ENCODE results near the gene CRLF1.

The CRLF1 gene

GRCh38 chr19:18612051-18612771 lies 5.6 kb upstream of the CRLF1 start (continued):
- TF ChIP-seq ZBTB1 (tag by site-specific recombination; IDR thresholded peaks at IDR 0.05) (peak; percentile 64; the same call in 1 of the 2 replicates), ZNF561 (tag by site-specific recombination; IDR thresholded peaks at IDR 0.05; ENCODE audit: borderline replicate concordance) (no peak), ZNF274 (IDR thresholded peaks at IDR 0.05; ENCODE audit: low read length) (no peak), ZNF274 (tag by site-specific recombination; IDR thresholded peaks at IDR 0.05; ENCODE audit: borderline replicate concordance) (no peak), ZNF175 (tag by site-specific recombination; IDR thresholded peaks at IDR 0.05) (no peak), REST (tag by site-specific recombination; IDR thresholded peaks at IDR 0.05) (no peak), ZNF501 (tag by site-specific recombination; IDR thresholded peaks at IDR 0.05) (no peak), INSM2 (tag by site-specific recombination; IDR thresholded peaks at IDR 0.05) (no peak), ZNF558 (tag by site-specific recombination; IDR thresholded peaks at IDR 0.05) (no peak), YY2 (tag by site-specific recombination; IDR thresholded peaks at IDR 0.05) (no peak), ZNF37A (tag by site-specific recombination; IDR thresholded peaks at IDR 0.05) (no peak), ZNF585B (tag by site-specific recombination; IDR thresholded peaks at IDR 0.05) (no peak), ZBTB49 (tag by site-specific recombination; IDR thresholded peaks at IDR 0.05; ENCODE audit: low read depth) (no peak), ZNF292 (tag by site-specific recombination; IDR thresholded peaks at IDR 0.05; ENCODE audit: borderline replicate concordance, low read depth) (no peak), ZNF132 (tag by site-specific recombination; IDR thresholded peaks at IDR 0.05; ENCODE audit: borderline replicate concordance) (no peak), ZNF138 (tag by site-specific recombination; IDR thresholded peaks at IDR 0.05; ENCODE audit: borderline replicate concordance) (no peak), ZNF24 (tag by site-specific recombination; IDR thresholded peaks at IDR 0.05) (no peak; the same call in 1 of the 2 replicates), ZNF19 (tag by site-specific recombination; IDR thresholded peaks at IDR 0.05; ENCODE audit: low read depth) (no peak), ZBTB8A (tag by site-specific recombination; IDR thresholded peaks at IDR 0.05) (peak; percentile 42; the same call in 1 of the 2 replicates), ZNF302 (tag by site-specific recombination; IDR thresholded peaks at IDR 0.05; ENCODE audit: low read depth) (no peak), KLF10 (tag by site-specific recombination; IDR thresholded peaks at IDR 0.05) (no peak), ZNF362 (tag by site-specific recombination; IDR thresholded peaks at IDR 0.05) (no peak), ZNF366 (tag by site-specific recombination; conservative IDR thresholded peaks at IDR 0.05) (peak; percentile 72), MEIS1 (CRISPR knock-in tag; IDR thresholded peaks at IDR 0.05; ENCODE audit: borderline replicate concordance) (no peak), HOXC10 (CRISPR knock-in tag; IDR thresholded peaks at IDR 0.05) (no peak), ZNF394 (tag by site-specific recombination; IDR thresholded peaks at IDR 0.05; ENCODE audit: borderline replicate concordance) (peak; percentile 85), ZNF16 (tag by site-specific recombination; IDR thresholded peaks at IDR 0.05; ENCODE audit: low read depth) (no peak), ZNF426 (tag by site-specific recombination; IDR thresholded peaks at IDR 0.05) (no peak), ZNF544 (tag by site-specific recombination; IDR thresholded peaks at IDR 0.05) (no peak), GLIS1 (tag by site-specific recombination; IDR thresholded peaks at IDR 0.05) (peak; percentile 94), ZFP41 (tag by site-specific recombination; IDR thresholded peaks at IDR 0.05; ENCODE audit: borderline replicate concordance) (no peak), ZNF791 (tag by site-specific recombination; IDR thresholded peaks at IDR 0.05) (no peak)
